Astrocyte (in vitro differentiated cells and primary cell): ENCODE measurements around the gene FUT2. TPM values are rescaled to one million over a fixed set of nuclear protein-coding genes. Genes with fewer than 3 reads are reported as not detected.
A peak's percentile ranks its signal among the peaks of the same experiment; 100 is the strongest.

Experiments used
- DNase-seq: peaks from one replicate; pipeline ENCODE4 v3.0.0-alpha.2; 2010; ENCODE audit warnings: low read depth
- FAIRE-seq: peaks from 2 replicates; lab custom pipeline; 2011; peaks lifted over from hg19 to GRCh38; lab: Jason Lieb, UNC
- H2AFZ ChIP-seq: 2 replicates; pipeline ENCODE4 v1.6.0; 2012; ENCODE audit warnings: low read depth, low read length, inconsistent platforms
- H3K27ac ChIP-seq: 2 replicates; pipeline ENCODE4 v1.5.1; 2011; ENCODE audit warnings: low read depth, low read length, inconsistent platforms
- H3K27me3 ChIP-seq: 2 replicates; pipeline ENCODE4 v1.6.0; 2011; ENCODE audit warnings: low read length, inconsistent platforms; ENCODE audit not compliant: insufficient read depth
- H3K36me3 ChIP-seq: 2 replicates; pipeline ENCODE4 v1.5.1; 2011; ENCODE audit warnings: low read length, inconsistent platforms; ENCODE audit not compliant: insufficient read depth
- H3K4me1 ChIP-seq: 2 replicates; pipeline ENCODE4 v1.5.1; 2011; ENCODE audit warnings: low read length, inconsistent platforms; ENCODE audit not compliant: insufficient read depth
- H3K4me2 ChIP-seq: 2 replicates; pipeline ENCODE4 v1.6.0; 2012; ENCODE audit warnings: low read length, inconsistent platforms
- H3K4me3 ChIP-seq: 2 replicates; pipeline ENCODE4 v1.5.1; 2011; ENCODE audit warnings: low read depth, mild to moderate bottlenecking, low read length, inconsistent platforms; ENCODE audit not compliant: insufficient read depth
- H3K79me2 ChIP-seq: 2 replicates; pipeline ENCODE4 v1.6.0; 2012; ENCODE audit warnings: mild to moderate bottlenecking, low read length, inconsistent platforms; ENCODE audit not compliant: insufficient read depth
- H3K9ac ChIP-seq: 2 replicates; pipeline ENCODE4 v1.6.0; 2012; ENCODE audit warnings: mild to moderate bottlenecking, low read length, inconsistent platforms
- H3K9me3 ChIP-seq: 2 replicates; pipeline ENCODE4 v1.5.1; 2012; ENCODE audit warnings: low read depth, mild to moderate bottlenecking, low read length, inconsistent platforms; ENCODE audit not compliant: insufficient read depth
- H4K20me1 ChIP-seq: 2 replicates; pipeline ENCODE4 v1.6.0; 2012; ENCODE audit warnings: low read length, inconsistent platforms; ENCODE audit not compliant: insufficient read depth
- H3K27ac Mint-ChIP-seq: one replicate; pipeline ENCODE4 v1.8.0; 2021; ENCODE audit warnings: mild to moderate bottlenecking, mixed read lengths; ENCODE audit not compliant: unreplicated experiment
- H3K27me3 Mint-ChIP-seq: one replicate; pipeline ENCODE4 v1.8.0; 2021; ENCODE audit warnings: low read depth, mixed read lengths; ENCODE audit not compliant: unreplicated experiment
- H3K36me3 Mint-ChIP-seq: one replicate; pipeline ENCODE4 v1.8.0; 2021; ENCODE audit warnings: low read depth, mixed read lengths; ENCODE audit not compliant: unreplicated experiment
- H3K4me1 Mint-ChIP-seq: one replicate; pipeline ENCODE4 v1.8.0; 2021; ENCODE audit warnings: low read depth, mixed read lengths; ENCODE audit not compliant: unreplicated experiment
- H3K4me3 Mint-ChIP-seq: one replicate; pipeline ENCODE4 v1.8.0; 2021; ENCODE audit warnings: mild to moderate bottlenecking, moderate library complexity, mixed read lengths; ENCODE audit not compliant: unreplicated experiment
- H3K9me3 Mint-ChIP-seq: one replicate; pipeline ENCODE4 v1.8.0; 2021; ENCODE audit warnings: mild to moderate bottlenecking, mixed read lengths; ENCODE audit not compliant: unreplicated experiment
- EZH2 ChIP-seq: IDR thresholded peaks from 2 replicates; pipeline ENCODE4 v1.6.1; 2012; ENCODE audit warnings: mild to moderate bottlenecking, low read length, inconsistent platforms; ENCODE audit not compliant: insufficient read depth
- total RNA-seq: library from RNA; stranded (reverse); gene quantifications from 2 replicates; pipeline ENCODE4 v1.2.1, GENCODE V29; 2021
- TF ChIP-seq, protein P1 (sequence below): IDR thresholded peaks from 2 replicates; pipeline ENCODE4 v1.5.1; 2011; ENCODE audit warnings: low read depth, mild to moderate bottlenecking, inconsistent platforms, low read length, moderate library complexity; ENCODE audit not compliant: insufficient read depth

FUT2 gene
- total RNA-seq, 1 donor from 2014 or later: not detected

DNA sequence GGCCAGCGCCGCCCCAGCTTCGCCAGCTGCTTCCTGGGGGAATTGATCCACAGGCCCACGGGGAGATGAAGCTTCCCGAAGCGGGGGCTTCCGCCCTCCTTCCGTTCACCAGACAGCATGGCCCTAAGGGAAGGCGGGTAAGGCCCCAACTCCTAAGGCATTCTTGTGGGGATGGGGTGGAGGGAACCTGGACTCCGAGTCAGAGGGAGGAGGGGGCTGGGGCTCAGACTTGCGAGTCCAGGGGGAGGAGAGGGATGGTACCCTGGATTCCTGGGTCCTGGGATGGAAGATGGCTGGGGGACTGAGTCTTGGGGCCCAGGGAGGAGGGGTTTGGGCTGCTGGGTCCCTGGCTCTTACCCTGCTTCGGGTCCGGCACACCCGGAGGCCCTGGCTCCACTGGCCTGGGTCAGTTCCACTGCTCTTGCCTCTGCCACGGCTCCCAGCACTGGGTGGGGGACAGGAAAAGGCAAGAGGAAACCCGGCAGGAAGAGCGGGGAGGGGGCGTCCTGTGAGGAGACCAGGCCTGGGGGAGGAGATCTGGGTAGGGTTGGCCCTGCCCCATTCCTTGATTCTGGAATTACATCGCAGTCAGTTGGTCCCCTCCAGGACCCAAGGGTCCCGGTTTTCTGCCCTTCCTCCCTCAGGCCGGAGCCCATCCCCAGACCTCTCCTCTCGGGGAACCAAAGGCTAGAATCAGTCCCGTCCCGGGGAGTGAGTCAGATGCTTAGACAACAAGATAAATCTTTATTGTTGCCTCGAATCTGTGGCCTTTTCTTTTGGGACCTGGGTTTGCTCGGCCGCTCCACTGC, 44.6 kb downstream of the FUT2 start, which contains the start of gene RASIP1:
TSS of gene RASIP1 (minus strand) at position 447 of the 809 bp plus-strand sequence. CDS start at position 119, 328 bp downstream.
- H3K4me1 ChIP-seq: peaks cover 4% of the 10 kb centered on the region
- H3K4me2 ChIP-seq: peak within 1 kb of the TSS; percentile 86
- Mint-ChIP-seq H3K27me3 (peaks cover 13% of the 10 kb centered on the region), H3K4me1 (peaks cover 4% of the 10 kb centered on the region), H3K36me3 (no peaks in the 10 kb centered on the region), H3K9me3 (peaks cover 4% of the 10 kb centered on the region), H3K27ac (peak within 1 kb of the TSS; percentile 26), H3K4me3 (no peak within 1 kb of the TSS)
- H3K27me3 ChIP-seq: peaks cover 6% of the 10 kb centered on the region
- H3K79me2 ChIP-seq: no peaks in the 10 kb centered on the region
- no peak within 1 kb of the TSS for H3K27ac ChIP-seq
- no peak within 1 kb of the TSS for H3K9ac ChIP-seq
- no peaks in the 10 kb centered on the region for H3K9me3 ChIP-seq
- no peak for FAIRE-seq
- H3K36me3 ChIP-seq: no peaks in the 10 kb centered on the region
- TF ChIP-seq EZH2: peak; percentile 23
- TF ChIP-seq, protein P1, sequence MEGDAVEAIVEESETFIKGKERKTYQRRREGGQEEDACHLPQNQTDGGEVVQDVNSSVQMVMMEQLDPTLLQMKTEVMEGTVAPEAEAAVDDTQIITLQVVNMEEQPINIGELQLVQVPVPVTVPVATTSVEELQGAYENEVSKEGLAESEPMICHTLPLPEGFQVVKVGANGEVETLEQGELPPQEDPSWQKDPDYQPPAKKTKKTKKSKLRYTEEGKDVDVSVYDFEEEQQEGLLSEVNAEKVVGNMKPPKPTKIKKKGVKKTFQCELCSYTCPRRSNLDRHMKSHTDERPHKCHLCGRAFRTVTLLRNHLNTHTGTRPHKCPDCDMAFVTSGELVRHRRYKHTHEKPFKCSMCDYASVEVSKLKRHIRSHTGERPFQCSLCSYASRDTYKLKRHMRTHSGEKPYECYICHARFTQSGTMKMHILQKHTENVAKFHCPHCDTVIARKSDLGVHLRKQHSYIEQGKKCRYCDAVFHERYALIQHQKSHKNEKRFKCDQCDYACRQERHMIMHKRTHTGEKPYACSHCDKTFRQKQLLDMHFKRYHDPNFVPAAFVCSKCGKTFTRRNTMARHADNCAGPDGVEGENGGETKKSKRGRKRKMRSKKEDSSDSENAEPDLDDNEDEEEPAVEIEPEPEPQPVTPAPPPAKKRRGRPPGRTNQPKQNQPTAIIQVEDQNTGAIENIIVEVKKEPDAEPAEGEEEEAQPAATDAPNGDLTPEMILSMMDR: no peak
- H4K20me1 ChIP-seq: no peaks in the 10 kb centered on the region
- DNase-seq: no peak
- no peak within 1 kb of the TSS for H3K4me3 ChIP-seq
- peak within 1 kb of the TSS; percentile 69 for H2AFZ ChIP-seq

DNA sequence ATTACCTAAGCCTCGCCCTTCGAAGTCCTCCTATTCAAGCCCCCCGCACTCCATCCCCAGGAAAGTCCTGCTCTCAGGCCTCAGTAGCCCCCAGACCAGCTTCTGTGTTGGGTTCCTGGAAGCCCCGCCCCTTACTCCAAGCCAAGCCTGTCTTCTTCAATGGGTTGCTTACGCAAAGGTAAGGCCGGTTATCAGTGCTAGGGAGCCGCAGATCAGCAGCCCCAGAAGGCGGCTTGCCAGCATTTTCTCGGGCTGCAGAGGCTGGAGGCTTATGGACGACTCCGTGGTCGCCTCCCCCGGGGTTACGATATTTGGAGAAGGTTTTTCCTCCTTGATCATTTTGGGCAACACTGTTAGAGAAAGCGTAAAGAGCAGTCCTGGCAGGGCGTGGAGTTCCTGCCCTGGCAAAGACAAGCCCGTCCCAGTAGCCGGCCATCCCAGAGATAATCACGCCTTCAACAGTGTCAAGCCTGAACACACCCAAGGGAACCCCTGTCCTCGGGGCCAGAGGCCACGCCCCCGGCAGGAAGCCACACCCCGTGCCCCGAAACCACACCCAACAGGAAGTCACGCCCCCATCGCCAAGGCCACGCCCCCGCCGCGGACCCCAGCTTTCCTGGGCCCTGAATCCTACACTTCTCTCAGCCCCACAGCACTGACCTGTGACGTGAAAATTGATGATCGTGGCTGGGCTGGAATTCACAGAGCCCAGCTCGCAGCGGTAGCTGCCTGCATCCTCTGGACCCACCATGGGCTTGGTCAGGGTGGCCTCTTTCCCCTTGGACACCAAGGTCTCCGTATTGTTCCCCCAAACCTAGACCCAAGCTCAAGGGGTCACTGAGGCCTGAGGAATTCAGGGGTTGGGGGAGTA, 45.6 kb downstream of the FUT2 start:
- H2AFZ ChIP-seq: no peak overlapping the region
- no peak overlapping the region for H3K27ac ChIP-seq
- no peaks in the 10 kb centered on the region for H3K36me3 Mint-ChIP-seq

More for the DNA sequence above, 45.6 kb downstream of the FUT2 start:
- no peaks in the 10 kb centered on the region for H4K20me1 ChIP-seq
- H3K36me3 ChIP-seq: no peaks in the 10 kb centered on the region
- DNase-seq (no peak), FAIRE-seq (no peak)
- no peak overlapping the region for H3K4me2 ChIP-seq
- H3K9me3 Mint-ChIP-seq: peaks cover 4% of the 10 kb centered on the region
- H3K27me3 ChIP-seq: peaks cover 6% of the 10 kb centered on the region
- H3K4me3 Mint-ChIP-seq: no peak overlapping the region
- H3K4me3 ChIP-seq: no peak overlapping the region
- no peak overlapping the region for H3K9ac ChIP-seq
- no peaks in the 10 kb centered on the region for H3K9me3 ChIP-seq
- H3K4me1 Mint-ChIP-seq: peaks cover 4% of the 10 kb centered on the region
- H3K4me1 ChIP-seq: peaks cover 6% of the 10 kb centered on the region
- H3K27ac Mint-ChIP-seq: peak overlapping the region; percentile 26
- peaks cover 13% of the 10 kb centered on the region for H3K27me3 Mint-ChIP-seq
- TF ChIP-seq, protein P1: no peak
- TF ChIP-seq EZH2: no peak
- H3K79me2 ChIP-seq: no peaks in the 10 kb centered on the region
